ENCODE measurements around the gene ITGB1BP1. TPM values are rescaled to one million over a fixed set of nuclear protein-coding genes. Genes with fewer than 3 reads are reported as not detected.

ITGB1BP1 gene
- total RNA-seq, 4 donors from 2014 or later, result 21.4 to 28.0 (median 26.4) TPM

DNA sequence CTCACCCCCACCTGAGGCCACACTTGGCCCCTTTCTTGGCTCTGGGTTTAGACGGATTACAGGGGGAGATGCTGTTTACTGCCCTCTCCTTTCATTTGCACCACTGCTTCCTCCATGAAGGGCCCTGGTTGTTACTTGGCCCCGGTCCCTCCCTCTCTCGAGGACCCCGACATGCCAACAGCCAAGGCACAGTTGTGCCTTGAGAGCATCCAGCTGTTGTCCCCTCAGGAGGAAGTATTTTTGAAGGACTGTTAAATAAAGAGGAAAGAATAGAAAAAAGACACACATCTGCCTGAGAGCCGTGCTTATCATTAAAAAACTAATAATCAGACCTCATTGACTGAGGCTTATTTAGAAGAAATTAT, 44.0 kb downstream of the ITGB1BP1 start:
- Histone ChIP-seq H3K27ac (peak overlapping the region; percentile 22 to 72 (median 52)), H3K4me1 (peaks cover 3 to 8% of the 10 kb centered on the region in 2 donors), H3K9me3 (no peaks in the 10 kb centered on the region), H3K4me3 (no peak overlapping the region), H3K27me3 (no peaks in the 10 kb centered on the region), H3K36me3 (no peaks in the 10 kb centered on the region)
- ATAC-seq (no peak), DNase-seq (no peak)
- in situ Hi-C loops (cut with MboI; ENCODE audit: low sequenced_read_pairs in 4 of 4), result no loop called here
- no peak for TF ChIP-seq POLR2A (IDR thresholded peaks at IDR 0.05)
- TF ChIP-seq, protein P1, sequence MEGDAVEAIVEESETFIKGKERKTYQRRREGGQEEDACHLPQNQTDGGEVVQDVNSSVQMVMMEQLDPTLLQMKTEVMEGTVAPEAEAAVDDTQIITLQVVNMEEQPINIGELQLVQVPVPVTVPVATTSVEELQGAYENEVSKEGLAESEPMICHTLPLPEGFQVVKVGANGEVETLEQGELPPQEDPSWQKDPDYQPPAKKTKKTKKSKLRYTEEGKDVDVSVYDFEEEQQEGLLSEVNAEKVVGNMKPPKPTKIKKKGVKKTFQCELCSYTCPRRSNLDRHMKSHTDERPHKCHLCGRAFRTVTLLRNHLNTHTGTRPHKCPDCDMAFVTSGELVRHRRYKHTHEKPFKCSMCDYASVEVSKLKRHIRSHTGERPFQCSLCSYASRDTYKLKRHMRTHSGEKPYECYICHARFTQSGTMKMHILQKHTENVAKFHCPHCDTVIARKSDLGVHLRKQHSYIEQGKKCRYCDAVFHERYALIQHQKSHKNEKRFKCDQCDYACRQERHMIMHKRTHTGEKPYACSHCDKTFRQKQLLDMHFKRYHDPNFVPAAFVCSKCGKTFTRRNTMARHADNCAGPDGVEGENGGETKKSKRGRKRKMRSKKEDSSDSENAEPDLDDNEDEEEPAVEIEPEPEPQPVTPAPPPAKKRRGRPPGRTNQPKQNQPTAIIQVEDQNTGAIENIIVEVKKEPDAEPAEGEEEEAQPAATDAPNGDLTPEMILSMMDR (IDR thresholded peaks at IDR 0.05 in 4 of 5, conservative IDR thresholded peaks at IDR 0.05 in 1 of 5), result no peak
- intact Hi-C loops (cut with DNase I; ENCODE audit: low total_unique reads), result no loop called here

DNA sequence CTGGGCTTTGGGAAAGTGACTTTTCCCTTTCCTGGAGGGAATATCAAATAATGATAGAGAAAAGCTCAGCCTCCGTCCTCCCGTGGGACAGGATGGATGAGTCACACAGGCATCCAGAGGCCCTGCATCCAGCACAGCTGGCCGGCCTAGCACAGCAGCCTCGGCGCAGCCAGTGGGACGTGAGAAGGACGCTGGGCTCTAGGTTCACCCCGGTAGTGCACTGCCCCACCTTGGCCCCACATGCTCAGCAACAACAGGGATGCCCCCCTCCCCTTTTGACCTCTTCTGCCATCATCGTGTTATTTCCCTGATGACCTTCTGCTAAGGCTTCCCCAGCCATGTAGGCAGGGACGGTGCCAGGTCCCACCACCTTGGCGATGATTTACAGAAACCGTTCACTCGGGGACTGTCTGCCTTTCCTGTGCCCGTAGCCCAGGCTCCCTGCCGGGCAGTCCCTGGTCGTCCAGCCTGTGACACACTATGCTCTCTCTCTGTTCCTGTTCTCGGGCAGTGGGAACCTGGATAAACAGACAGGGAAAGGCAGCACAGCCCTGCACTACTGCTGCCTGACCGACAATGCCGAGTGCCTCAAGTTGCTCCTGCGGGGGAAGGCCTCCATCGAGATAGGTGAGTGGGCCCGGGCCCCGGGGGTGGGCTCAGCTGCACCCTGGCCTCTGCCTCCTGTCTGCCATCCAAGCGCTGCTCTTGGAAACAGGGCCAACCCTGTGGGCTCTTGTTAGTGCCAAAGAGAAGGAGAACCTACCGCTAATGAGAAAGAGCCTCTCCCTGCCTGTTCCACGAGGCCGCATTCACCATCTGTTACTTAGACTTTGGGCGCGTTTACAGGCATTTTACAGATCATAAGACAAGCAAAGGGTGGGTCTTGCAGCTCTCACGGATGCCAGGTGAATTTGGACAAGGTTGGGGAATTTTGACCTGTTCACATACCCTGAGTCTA, 44.6 kb downstream of the ITGB1BP1 start:
- peak; percentile 50 to 68 for DNase-seq
- peak overlapping the region; percentile 47 to 72 (median 65) for H3K27ac ChIP-seq
- ATAC-seq, result peak; percentile 53 to 57
- intact Hi-C loops (cut with DNase I; ENCODE audit: low total_unique reads), result no loop called here
- H3K9me3 ChIP-seq, result no peaks in the 10 kb centered on the region
- no peaks in the 10 kb centered on the region for H3K36me3 ChIP-seq
- in situ Hi-C loops (cut with MboI; ENCODE audit: low sequenced_read_pairs in 4 of 4), result no loop called here
- peaks cover 3 to 8% of the 10 kb centered on the region in 2 donors for H3K4me1 ChIP-seq
- no peak for TF ChIP-seq POLR2A (IDR thresholded peaks at IDR 0.05)
- TF ChIP-seq, protein P1 (IDR thresholded peaks at IDR 0.05 in 4 of 5, conservative IDR thresholded peaks at IDR 0.05 in 1 of 5), result no peak
- no peaks in the 10 kb centered on the region for H3K27me3 ChIP-seq
- H3K4me3 ChIP-seq, result no peak overlapping the region

DNA sequence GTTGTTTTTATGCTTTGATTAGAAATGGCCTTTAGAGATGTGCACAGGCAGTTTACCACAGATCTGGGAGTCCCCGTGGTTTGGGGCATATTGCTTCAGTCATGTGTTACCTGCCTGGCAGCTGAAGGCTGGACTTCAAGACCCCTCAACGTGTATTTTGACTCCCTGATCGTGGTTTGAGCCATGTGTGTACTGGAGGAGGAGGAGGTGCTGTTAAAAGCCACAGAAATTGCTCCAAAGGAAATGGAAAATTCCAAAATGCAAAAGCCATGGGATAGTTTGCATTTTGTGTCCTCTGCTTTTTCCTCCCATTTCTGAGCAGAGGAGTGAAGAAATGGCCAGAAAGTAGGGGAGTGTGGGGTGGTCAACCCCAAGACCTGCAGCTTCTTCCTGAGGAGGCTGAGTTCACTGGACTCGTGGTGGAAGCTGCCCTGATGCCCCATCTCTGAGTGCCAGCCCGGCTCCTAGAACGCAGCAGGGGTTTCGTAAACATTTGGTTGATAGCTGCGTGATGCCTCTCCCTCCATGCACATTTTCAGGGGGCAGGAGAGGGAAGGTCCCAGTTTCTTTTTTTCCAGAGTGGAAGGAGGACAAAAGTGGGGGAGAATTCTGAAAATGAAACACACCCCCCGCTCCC, 45.7 kb downstream of the ITGB1BP1 start:
- H3K9me3 ChIP-seq, result no peaks in the 10 kb centered on the region
- no peaks in the 10 kb centered on the region for H3K27me3 ChIP-seq
- peaks cover 3 to 8% of the 10 kb centered on the region in 2 donors for H3K4me1 ChIP-seq
- peak overlapping the region; percentile 47 to 72 (median 65) for H3K27ac ChIP-seq
- in situ Hi-C loops (cut with MboI; ENCODE audit: low sequenced_read_pairs in 4 of 4), result no loop called here
- intact Hi-C loops (cut with DNase I; ENCODE audit: low total_unique reads), result no loop called here
- H3K4me3 ChIP-seq, result no peak overlapping the region
- H3K36me3 ChIP-seq, result no peaks in the 10 kb centered on the region
- ATAC-seq (no peak), DNase-seq (no peak)
- TF ChIP-seq POLR2A (IDR thresholded peaks at IDR 0.05), result no peak
- TF ChIP-seq, protein P1 (IDR thresholded peaks at IDR 0.05 in 4 of 5, conservative IDR thresholded peaks at IDR 0.05 in 1 of 5), result no peak

DNA sequence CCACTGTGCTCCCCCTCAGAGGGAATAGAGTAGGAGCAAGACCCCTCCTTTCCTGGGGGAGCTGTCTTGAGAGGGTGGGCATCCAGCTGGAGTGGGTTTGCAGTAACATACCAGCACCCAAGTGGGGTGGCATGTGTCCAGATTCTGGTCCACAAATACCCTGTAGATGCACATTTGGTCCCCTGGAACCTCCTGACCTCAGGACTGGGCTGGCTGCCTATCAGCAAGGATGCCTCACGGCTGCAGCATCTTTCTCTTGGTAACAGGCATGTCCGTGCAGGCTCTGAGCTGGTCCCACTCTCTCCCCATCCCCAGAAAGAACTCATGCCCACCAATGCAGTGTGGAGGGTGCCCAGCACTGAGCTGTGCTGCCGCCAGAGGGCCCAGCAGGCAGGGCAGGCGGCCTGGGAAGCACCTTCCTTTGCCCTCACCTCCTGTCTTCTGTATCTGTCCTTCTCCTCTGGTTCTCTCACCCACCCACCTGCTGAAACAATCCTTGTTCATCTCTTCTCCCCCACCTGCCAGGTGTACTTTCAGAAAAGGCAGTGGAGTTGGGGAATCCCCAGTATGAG, 47.4 kb downstream of the ITGB1BP1 start:
- no peaks in the 10 kb centered on the region for H3K36me3 ChIP-seq
- H3K27me3 ChIP-seq, result no peaks in the 10 kb centered on the region
- H3K27ac ChIP-seq, result no peak overlapping the region
- in situ Hi-C loops (cut with MboI; ENCODE audit: low sequenced_read_pairs in 4 of 4) (no loop called here), intact Hi-C loops (cut with DNase I; ENCODE audit: low total_unique reads) (no loop called here)
- H3K4me3 ChIP-seq, result no peak overlapping the region
- ATAC-seq, result no peak
- no peak for DNase-seq
- TF ChIP-seq, protein P1 (IDR thresholded peaks at IDR 0.05 in 4 of 5, conservative IDR thresholded peaks at IDR 0.05 in 1 of 5), result no peak
- no peak for TF ChIP-seq POLR2A (IDR thresholded peaks at IDR 0.05)
- H3K4me1 ChIP-seq, result peaks cover 3 to 8% of the 10 kb centered on the region in 2 donors
- H3K9me3 ChIP-seq, result no peaks in the 10 kb centered on the region

Data from gastrocnemius medialis (tissue), 4 donors.